SK-N-SH (cell line): Measurements from ENCODE around the gene CEP295NL.

Source experiments
- CTCF ChIP-seq: fragments of 200-600 bp; sonication (generic); IDR thresholded peaks from 2 replicates; pipeline ENCODE4 v1.6.1; 2017; ENCODE audit warnings: antibody characterized with exemption, mild to moderate bottlenecking, moderate library complexity
- EZH2phosphoT487 ChIP-seq: fragments of 200-600 bp; sonication (generic); IDR thresholded peaks from 2 replicates; pipeline ENCODE4 v1.6.1; 2017; ENCODE audit warnings: low read depth, mixed run types, mild to moderate bottlenecking, antibody characterized with exemption, moderate library complexity, borderline replicate concordance
- FOXJ3 ChIP-seq: sonication (generic); formaldehyde crosslinking; IDR thresholded peaks from 2 replicates; pipeline ENCODE4 v1.5.1; 2020; ENCODE audit warnings: mild to moderate bottlenecking, missing genetic modification reagents
- POLR2AphosphoS5 ChIP-seq: IDR thresholded peaks from 2 replicates; pipeline ENCODE4 v1.6.1; 2012; ENCODE audit warnings: low read depth, low read length
- RAD21 ChIP-seq: IDR thresholded peaks from 2 replicates; pipeline ENCODE4 v1.6.1; 2012; ENCODE audit warnings: mild to moderate bottlenecking, low read length
- RFX5 ChIP-seq: IDR thresholded peaks from 2 replicates; pipeline ENCODE4 v1.6.1; 2012; ENCODE audit warnings: mild to moderate bottlenecking, improper control_type of control experiment, low read length
- RXRA ChIP-seq: IDR thresholded peaks from 2 replicates; pipeline ENCODE4 v1.4.0; 2012; ENCODE audit warnings: low read depth, mild to moderate bottlenecking, borderline replicate concordance
- SMC3 ChIP-seq: IDR thresholded peaks from 2 replicates; pipeline ENCODE4 v1.6.1; 2012; ENCODE audit warnings: low read depth, low read length, improper control_type of control experiment

GRCh38 chr17:78873519-78874340 lies 29.3 kb downstream of the CEP295NL start:
- TF ChIP-seq SMC3: no peak
- TF ChIP-seq RAD21: peak; percentile 27
- no peak for TF ChIP-seq CTCF
- no peak for TF ChIP-seq FOXJ3 (CRISPR knock-in tag)
- no peak for TF ChIP-seq RFX5
- 0 out of 2 replicates have a peak, but pooled peaks have one; percentile 31 for TF ChIP-seq POLR2AphosphoS5
- TF ChIP-seq EZH2phosphoT487: no peak
- peak; percentile 81; the same call in 1 of the 2 replicates for TF ChIP-seq RXRA
